K562 (cell line): Measurements from ENCODE around the gene POP7. TPM values are rescaled to one million over a fixed set of nuclear protein-coding genes. Genes with fewer than 3 reads are reported as not detected.

ENCODE experiments used
- CBX8 ChIP-seq: fragments of 200-600 bp; sonication (generic); IDR thresholded peaks from 2 replicates; pipeline ENCODE4 v1.6.1; 2012; ENCODE audit warnings: borderline replicate concordance, mixed run types, low read depth, mild to moderate bottlenecking, moderate library complexity, mixed read lengths, low read length, control low read depth, inconsistent platforms; ENCODE audit not compliant: poor library complexity, severe bottlenecking; ENCODE audit errors: extremely low read depth
- ETS2 ChIP-seq: IDR thresholded peaks from 2 replicates; pipeline ENCODE4 v1.6.1; 2016; ENCODE audit warnings: borderline replicate concordance, missing genetic modification characterization, mild to moderate bottlenecking, moderate library complexity, missing compliant biosample characterization; ENCODE audit not compliant: poor library complexity, severe bottlenecking
- GTF2F1 ChIP-seq: IDR thresholded peaks from 2 replicates; pipeline ENCODE4 v1.6.1; 2011; ENCODE audit warnings: low read depth, low read length, improper control_type of control experiment
- MECOM ChIP-seq: fragments of 250-450 bp; sonication (Bioruptor Pico); IDR thresholded peaks from 2 replicates; pipeline ENCODE4 v1.8.0; 2022; ENCODE audit warnings: inconsistent platforms
- PTBP1 ChIP-seq: fragments of 200-400 bp; formaldehyde crosslinking; IDR thresholded peaks from 2 replicates; pipeline ENCODE4 v1.6.1; 2017; ENCODE audit warnings: low read depth, low read length
- RHOXF2B ChIP-seq: fragments of 250-450 bp; sonication (Bioruptor Pico); conservative IDR thresholded peaks from 2 replicates; pipeline ENCODE4 v1.5.1; 2021
- SMAD3 ChIP-seq: fragments of 450-650 bp; formaldehyde crosslinking; conservative IDR thresholded peaks from 2 replicates; pipeline ENCODE4 v1.4.0; 2020; ENCODE audit warnings: mild to moderate bottlenecking
- TAF1 ChIP-seq: IDR thresholded peaks from 2 replicates; pipeline ENCODE4 v1.6.1; 2011; ENCODE audit warnings: mild to moderate bottlenecking, low read length, moderate library complexity; ENCODE audit not compliant: insufficient read depth, control insufficient read depth, severe bottlenecking; ENCODE audit errors: extremely low read depth
- TRIM24 ChIP-seq, 2 experiments: fragments of 450-650 bp; IDR thresholded peaks; 2 replicates each; pipeline ENCODE4 v1.6.1; 2016
- ZNF445 ChIP-seq: fragments of 250-450 bp; sonication (Bioruptor Pico); IDR thresholded peaks from 2 replicates; pipeline ENCODE4 v1.4.0; 2020; ENCODE audit warnings: low read depth, mild to moderate bottlenecking, moderate library complexity
- ZNF583 ChIP-seq: fragments of 250-450 bp; sonication (Bioruptor Pico); IDR thresholded peaks from 2 replicates; pipeline ENCODE4 v1.4.0; 2020
- ZSCAN32 ChIP-seq: fragments of 450-650 bp; formaldehyde crosslinking; IDR thresholded peaks from 2 replicates; pipeline ENCODE4 v1.4.0; 2020; ENCODE audit warnings: mild to moderate bottlenecking, moderate library complexity
- polyA plus RNA-seq, 8 experiments: library from polyadenylated mRNA; depleted of rRNA in 4 of 8; stranded (reverse) in 5 of 8; unstranded in 3 of 8; fragments of >200 nt; fragmentation: Nextera tagmentation in 2 of 8; fragmentation: Illumina TruSeq in 1 of 8; extraction: Ambion mirVana in 2 of 8; extraction: Trizol in 1 of 8; gene quantifications; 2 replicates each; pipeline versions ENCODE4 v1.2.1 to v1.2.3, GENCODE V29; 2011 to 2014; ENCODE audit warnings: inconsistent platforms in 1 of 8, missing spikeins in 1 of 8
- total RNA-seq, 7 experiments: library from RNA; depleted of rRNA in 6 of 7; stranded (reverse); fragments of >200 nt in 6 of 7; fragmentation: Illumina TruSeq in 2 of 7; extraction: Trizol in 2 of 7; gene quantifications; 2 replicates each; pipeline versions ENCODE4 v1.2.1 to v1.2.3, GENCODE V29; 2011 to 2021; ENCODE audit warnings: low replicate concordance in 1 of 7
- TF ChIP-seq, protein P1 (sequence below), 2 experiments: fragments of 450-650 bp in 1 of 2; IDR thresholded peaks; 2 replicates each; pipeline ENCODE4 v1.6.1; 2011 to 2017; ENCODE audit warnings: low read depth in 2 of 2, antibody characterized with exemption in 1 of 2, borderline replicate concordance in 1 of 2, low read length in 1 of 2, mild to moderate bottlenecking in 1 of 2, mixed read lengths in 1 of 2; ENCODE audit not compliant: control insufficient read depth in 1 of 2
- TF ChIP-seq, protein P2 (sequence below): sonication (generic); formaldehyde crosslinking; IDR thresholded peaks from 2 replicates; pipeline ENCODE4 v1.8.1; 2023; ENCODE audit warnings: mild to moderate bottlenecking, missing genetic modification reagents
- TF ChIP-seq, protein P3 (sequence below), 2 experiments: fragments of 250-450 bp in 1 of 2; fragments of 450-650 bp in 1 of 2; sonication (Bioruptor Pico) in 1 of 2; IDR thresholded peaks; 2 replicates each; pipeline versions ENCODE4 v1.6.1 to v1.8.0; 2016 to 2021; ENCODE audit warnings: mild to moderate bottlenecking in 2 of 2, moderate library complexity in 2 of 2, missing compliant biosample characterization in 1 of 2, missing genetic modification characterization in 1 of 2
- TF ChIP-seq, protein P4 (sequence below): sonication (generic); formaldehyde crosslinking; IDR thresholded peaks from 2 replicates; pipeline ENCODE4 v1.5.0; 2020; ENCODE audit warnings: missing genetic modification reagents
- TF ChIP-seq, protein P5 (sequence below): conservative IDR thresholded peaks from 2 replicates; pipeline ENCODE4 v1.6.1; 2011; ENCODE audit warnings: low read depth, mild to moderate bottlenecking, low read length; ENCODE audit not compliant: control insufficient read depth

The POP7 gene
- total and polyA plus RNA-seq, 9 of the 15 experiments (the other 6 are each of a cell fraction or from before 2014, with no cell fraction given): 11.5 to 163 (median 68.9) TPM

DNA sequence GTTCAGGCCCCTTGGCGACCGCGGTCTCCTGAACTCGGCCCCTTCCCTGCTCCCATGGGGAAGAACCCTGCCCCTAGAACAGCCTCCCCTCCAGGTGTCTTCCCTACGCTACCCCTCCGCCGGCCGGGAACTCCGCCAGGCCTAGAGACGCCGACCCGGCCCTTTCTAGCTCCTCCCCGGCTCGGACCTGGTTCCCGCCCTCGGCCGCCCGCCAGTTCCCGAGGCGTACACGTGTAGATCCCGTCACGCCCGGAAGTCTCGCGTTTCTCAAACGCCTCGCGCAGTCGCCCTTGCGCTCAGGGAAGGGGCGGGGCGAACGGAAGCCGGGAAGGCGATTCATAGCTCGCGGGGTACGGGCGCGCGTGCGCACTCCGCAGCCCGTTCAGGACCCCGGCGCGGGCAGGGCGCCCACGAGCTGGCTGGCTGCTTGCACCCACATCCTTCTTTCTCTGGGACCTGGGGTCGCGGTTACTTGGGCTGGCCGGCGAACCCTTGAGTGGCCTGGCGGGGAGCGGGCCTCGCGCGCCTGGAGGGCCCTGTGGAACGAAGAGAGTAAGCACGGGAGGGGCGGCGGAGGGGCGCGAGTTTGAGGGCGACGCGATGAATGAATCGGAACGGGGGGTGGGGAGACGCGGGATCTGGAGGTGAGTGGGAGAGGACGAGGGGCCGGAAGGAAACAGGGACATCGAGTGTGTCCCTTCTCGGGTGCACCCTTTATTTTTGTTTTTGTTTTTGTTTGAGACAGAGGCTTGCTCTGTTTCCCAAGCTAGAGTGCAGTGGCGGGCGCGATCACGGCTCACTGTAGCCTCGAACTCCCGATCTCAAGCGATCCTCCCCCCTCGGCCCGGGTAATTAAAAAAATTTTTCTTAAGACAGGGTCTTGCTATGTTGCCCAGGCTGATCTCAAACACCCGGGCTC is at the start of gene POP7 (continued):
- TF ChIP-seq, protein P1, sequence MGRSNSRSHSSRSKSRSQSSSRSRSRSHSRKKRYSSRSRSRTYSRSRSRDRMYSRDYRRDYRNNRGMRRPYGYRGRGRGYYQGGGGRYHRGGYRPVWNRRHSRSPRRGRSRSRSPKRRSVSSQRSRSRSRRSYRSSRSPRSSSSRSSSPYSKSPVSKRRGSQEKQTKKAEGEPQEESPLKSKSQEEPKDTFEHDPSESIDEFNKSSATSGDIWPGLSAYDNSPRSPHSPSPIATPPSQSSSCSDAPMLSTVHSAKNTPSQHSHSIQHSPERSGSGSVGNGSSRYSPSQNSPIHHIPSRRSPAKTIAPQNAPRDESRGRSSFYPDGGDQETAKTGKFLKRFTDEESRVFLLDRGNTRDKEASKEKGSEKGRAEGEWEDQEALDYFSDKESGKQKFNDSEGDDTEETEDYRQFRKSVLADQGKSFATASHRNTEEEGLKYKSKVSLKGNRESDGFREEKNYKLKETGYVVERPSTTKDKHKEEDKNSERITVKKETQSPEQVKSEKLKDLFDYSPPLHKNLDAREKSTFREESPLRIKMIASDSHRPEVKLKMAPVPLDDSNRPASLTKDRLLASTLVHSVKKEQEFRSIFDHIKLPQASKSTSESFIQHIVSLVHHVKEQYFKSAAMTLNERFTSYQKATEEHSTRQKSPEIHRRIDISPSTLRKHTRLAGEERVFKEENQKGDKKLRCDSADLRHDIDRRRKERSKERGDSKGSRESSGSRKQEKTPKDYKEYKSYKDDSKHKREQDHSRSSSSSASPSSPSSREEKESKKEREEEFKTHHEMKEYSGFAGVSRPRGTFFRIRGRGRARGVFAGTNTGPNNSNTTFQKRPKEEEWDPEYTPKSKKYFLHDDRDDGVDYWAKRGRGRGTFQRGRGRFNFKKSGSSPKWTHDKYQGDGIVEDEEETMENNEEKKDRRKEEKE (IDR thresholded peaks at IDR 0.05; ENCODE audit: borderline replicate concordance in 1 of 2, control insufficient read depth in 1 of 2, low read depth in 2 of 2, low read length in 1 of 2): no peak
- TF ChIP-seq, protein P2, sequence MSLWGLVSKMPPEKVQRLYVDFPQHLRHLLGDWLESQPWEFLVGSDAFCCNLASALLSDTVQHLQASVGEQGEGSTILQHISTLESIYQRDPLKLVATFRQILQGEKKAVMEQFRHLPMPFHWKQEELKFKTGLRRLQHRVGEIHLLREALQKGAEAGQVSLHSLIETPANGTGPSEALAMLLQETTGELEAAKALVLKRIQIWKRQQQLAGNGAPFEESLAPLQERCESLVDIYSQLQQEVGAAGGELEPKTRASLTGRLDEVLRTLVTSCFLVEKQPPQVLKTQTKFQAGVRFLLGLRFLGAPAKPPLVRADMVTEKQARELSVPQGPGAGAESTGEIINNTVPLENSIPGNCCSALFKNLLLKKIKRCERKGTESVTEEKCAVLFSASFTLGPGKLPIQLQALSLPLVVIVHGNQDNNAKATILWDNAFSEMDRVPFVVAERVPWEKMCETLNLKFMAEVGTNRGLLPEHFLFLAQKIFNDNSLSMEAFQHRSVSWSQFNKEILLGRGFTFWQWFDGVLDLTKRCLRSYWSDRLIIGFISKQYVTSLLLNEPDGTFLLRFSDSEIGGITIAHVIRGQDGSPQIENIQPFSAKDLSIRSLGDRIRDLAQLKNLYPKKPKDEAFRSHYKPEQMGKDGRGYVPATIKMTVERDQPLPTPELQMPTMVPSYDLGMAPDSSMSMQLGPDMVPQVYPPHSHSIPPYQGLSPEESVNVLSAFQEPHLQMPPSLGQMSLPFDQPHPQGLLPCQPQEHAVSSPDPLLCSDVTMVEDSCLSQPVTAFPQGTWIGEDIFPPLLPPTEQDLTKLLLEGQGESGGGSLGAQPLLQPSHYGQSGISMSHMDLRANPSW (CRISPR knock-in tag): no peak
- TF ChIP-seq, protein P3, sequence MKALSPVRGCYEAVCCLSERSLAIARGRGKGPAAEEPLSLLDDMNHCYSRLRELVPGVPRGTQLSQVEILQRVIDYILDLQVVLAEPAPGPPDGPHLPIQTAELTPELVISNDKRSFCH (CRISPR knock-in tag; IDR thresholded peaks at IDR 0.05): no peak
- TF ChIP-seq, protein P3 (tag; IDR thresholded peaks at IDR 0.05): no peak
- TF ChIP-seq GTF2F1: peak; percentile 20; the same call in 1 of the 2 replicates
- no peak for TF ChIP-seq CBX8
- no peak for TF ChIP-seq ZNF445 (CRISPR knock-in tag)
- TF ChIP-seq, protein P4, sequence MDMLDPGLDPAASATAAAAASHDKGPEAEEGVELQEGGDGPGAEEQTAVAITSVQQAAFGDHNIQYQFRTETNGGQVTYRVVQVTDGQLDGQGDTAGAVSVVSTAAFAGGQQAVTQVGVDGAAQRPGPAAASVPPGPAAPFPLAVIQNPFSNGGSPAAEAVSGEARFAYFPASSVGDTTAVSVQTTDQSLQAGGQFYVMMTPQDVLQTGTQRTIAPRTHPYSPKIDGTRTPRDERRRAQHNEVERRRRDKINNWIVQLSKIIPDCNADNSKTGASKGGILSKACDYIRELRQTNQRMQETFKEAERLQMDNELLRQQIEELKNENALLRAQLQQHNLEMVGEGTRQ (CRISPR knock-in tag): 0 out of 2 replicates have a peak, but pooled peaks have one; percentile 6
- TF ChIP-seq SMAD3 (CRISPR knock-in tag): no peak
- TF ChIP-seq, protein P5, sequence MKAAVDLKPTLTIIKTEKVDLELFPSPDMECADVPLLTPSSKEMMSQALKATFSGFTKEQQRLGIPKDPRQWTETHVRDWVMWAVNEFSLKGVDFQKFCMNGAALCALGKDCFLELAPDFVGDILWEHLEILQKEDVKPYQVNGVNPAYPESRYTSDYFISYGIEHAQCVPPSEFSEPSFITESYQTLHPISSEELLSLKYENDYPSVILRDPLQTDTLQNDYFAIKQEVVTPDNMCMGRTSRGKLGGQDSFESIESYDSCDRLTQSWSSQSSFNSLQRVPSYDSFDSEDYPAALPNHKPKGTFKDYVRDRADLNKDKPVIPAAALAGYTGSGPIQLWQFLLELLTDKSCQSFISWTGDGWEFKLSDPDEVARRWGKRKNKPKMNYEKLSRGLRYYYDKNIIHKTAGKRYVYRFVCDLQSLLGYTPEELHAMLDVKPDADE: peak; percentile 0; the same call in 1 of the 2 replicates
- TF ChIP-seq ETS2 (tag): no peak
- TF ChIP-seq TAF1: peak; percentile 83
- TF ChIP-seq MECOM: no peak
- no peak for TF ChIP-seq RHOXF2B (CRISPR knock-in tag)
- no peak for TF ChIP-seq ZSCAN32 (CRISPR knock-in tag)
- no peak for TF ChIP-seq TRIM24 (IDR thresholded peaks at IDR 0.05)
- TF ChIP-seq PTBP1: no peak
- no peak for TF ChIP-seq ZNF583
